H1 (cell line): ENCODE data around the gene TXNDC5. TPM values are rescaled to one million over a fixed set of nuclear protein-coding genes. Genes with fewer than 3 reads are reported as not detected.
A peak's percentile ranks its signal among the peaks of the same experiment; 100 is the strongest.

Source experiments
- CTCF ChIA-PET: fragments of 300-600 bp; sonication (Branson Sonifier 250); formaldehyde crosslinking; loops from one replicate; lab custom pipeline; 2021; ENCODE audit not compliant: partially characterized antibody; lab: Charles Lee
- POLR2A ChIA-PET: fragments of 300-600 bp; sonication (Branson Sonifier 250); formaldehyde crosslinking; loops from one replicate; lab custom pipeline; 2021; ENCODE audit warnings: inconsistent platforms; ENCODE audit not compliant: partially characterized antibody; lab: Charles Lee
- DNase-seq, 2 experiments: peaks; one replicate each; pipeline versions ENCODE4 v3.0.0 to v3.0.0-alpha.2; 2010 to 2022; ENCODE audit warnings: low spot score in 2 of 2, low read depth in 1 of 2, mixed read lengths in 1 of 2
- FAIRE-seq: peaks from 2 replicates; lab custom pipeline; 2011; peaks lifted over from hg19 to GRCh38; lab: Jason Lieb, UNC
- H2AFZ ChIP-seq: 2 replicates; pipeline ENCODE4 v1.8.1; 2012; ENCODE audit warnings: low read length, inconsistent platforms
- H2AK5ac ChIP-seq: 2 replicates; pipeline ENCODE4 v1.6.1; 2013; ENCODE audit warnings: low read depth, low read length
- H2BK120ac ChIP-seq: replicated peaks from 2 replicates; pipeline ENCODE3; 2013; ENCODE audit warnings: low read depth, low read length, inconsistent platforms
- H2BK12ac ChIP-seq: 2 replicates; pipeline ENCODE4 v1.6.1; 2013; ENCODE audit warnings: low read depth, low read length
- H2BK15ac ChIP-seq: 2 replicates; pipeline ENCODE4 v1.6.1; 2013; ENCODE audit warnings: low read length
- H2BK20ac ChIP-seq: 2 replicates; pipeline ENCODE4 v1.6.1; 2013; ENCODE audit warnings: low read length
- H2BK5ac ChIP-seq: 2 replicates; pipeline ENCODE4 v1.6.1; 2013; ENCODE audit warnings: low read depth, low read length
- H3K14ac ChIP-seq: 2 replicates; pipeline ENCODE4 v1.6.1; 2013; ENCODE audit warnings: inconsistent platforms; ENCODE audit not compliant: insufficient read length
- H3K18ac ChIP-seq: 2 replicates; pipeline ENCODE4 v1.6.1; 2013; ENCODE audit warnings: low read length; ENCODE audit errors: extremely low read depth
- H3K23ac ChIP-seq: 2 replicates; pipeline ENCODE4 v1.6.1; 2013; ENCODE audit warnings: inconsistent platforms; ENCODE audit not compliant: insufficient read length
- H3K23me2 ChIP-seq: 2 replicates; pipeline ENCODE4 v1.6.1; 2013; ENCODE audit warnings: low read depth, low read length
- H3K27ac ChIP-seq: 2 replicates; pipeline ENCODE4 v1.6.1; 2011; ENCODE audit warnings: low read depth, low read length, inconsistent platforms
- H3K27me3 ChIP-seq, 4 experiments: replicated peaks in 1 of 4; 1 replicate in 1 of 4; 2 replicates in 3 of 4; pipeline versions ENCODE4 v1.6.1 to v1.8.1; 2011 to 2013; ENCODE audit warnings: low read length in 3 of 4, mild to moderate bottlenecking in 3 of 4, inconsistent platforms in 2 of 4, mixed read lengths in 2 of 4, moderate library complexity in 1 of 4; ENCODE audit not compliant: control insufficient read depth in 3 of 4, insufficient read depth in 3 of 4; ENCODE audit errors: extremely low read depth in 1 of 4
- H3K36me3 ChIP-seq, 4 experiments: 2 replicates each; pipeline versions ENCODE4 v1.6.1 to v1.8.1; 2011 to 2013; ENCODE audit warnings: mild to moderate bottlenecking in 4 of 4, low read length in 3 of 4, moderate library complexity in 2 of 4, control low read depth in 1 of 4, inconsistent platforms in 1 of 4; ENCODE audit not compliant: insufficient read depth in 4 of 4, control insufficient read depth in 2 of 4
- H3K4ac ChIP-seq: replicated peaks from 2 replicates; pipeline ENCODE3; 2013; ENCODE audit warnings: low read length, low read depth, mixed read lengths, inconsistent platforms; ENCODE audit not compliant: insufficient read length
- H3K4me1 ChIP-seq, 4 experiments: replicated peaks in 1 of 4; 1 replicate in 1 of 4; 2 replicates in 3 of 4; pipeline versions ENCODE4 v1.6.1 to v1.8.1; 2011 to 2013; ENCODE audit warnings: low read length in 3 of 4, inconsistent platforms in 2 of 4, mixed read lengths in 1 of 4; ENCODE audit not compliant: insufficient read depth in 4 of 4, control insufficient read depth in 3 of 4
- H3K4me2 ChIP-seq, 2 experiments: 2 replicates each; pipeline versions ENCODE4 v1.6.1 to v1.8.1; 2011 to 2013; ENCODE audit warnings: low read depth in 2 of 2, low read length in 2 of 2, control low read depth in 1 of 2, inconsistent platforms in 1 of 2, mild to moderate bottlenecking in 1 of 2; ENCODE audit not compliant: insufficient read depth in 1 of 2
- H3K4me3 ChIP-seq, 4 experiments: fragments of 200-600, 300-600 bp in 1 of 4; sonication (generic), shearing (Covaris generic), sonication (Bioruptor Twin) in 1 of 4; 2 replicates each; pipeline versions ENCODE4 v1.5.1 to v1.8.1; 2011 to 2016; ENCODE audit warnings: low read length in 4 of 4, low read depth in 3 of 4, control low read depth in 2 of 4, inconsistent platforms in 2 of 4, mild to moderate bottlenecking in 2 of 4, mixed read lengths in 1 of 4, moderate library complexity in 1 of 4; ENCODE audit not compliant: insufficient read depth in 2 of 4; ENCODE audit errors: extremely low read depth in 1 of 4
- H3K56ac ChIP-seq: replicated peaks from 2 replicates; pipeline ENCODE3; 2013; ENCODE audit warnings: low read depth, mild to moderate bottlenecking, mixed read lengths, low read length, inconsistent platforms; ENCODE audit not compliant: insufficient read length
- H3K79me1 ChIP-seq: 2 replicates; pipeline ENCODE4 v1.6.1; 2013; ENCODE audit warnings: low read depth, low read length, control low read depth
- H3K79me2 ChIP-seq, 2 experiments: 2 replicates each; pipeline versions ENCODE4 v1.6.1 to v1.8.1; 2012 to 2013; ENCODE audit warnings: low read length in 2 of 2, mild to moderate bottlenecking in 2 of 2, inconsistent platforms in 1 of 2; ENCODE audit not compliant: insufficient read depth in 2 of 2, control insufficient read depth in 1 of 2
- H3K9ac ChIP-seq, 4 experiments: replicated peaks in 1 of 4; 1 replicate in 1 of 4; 2 replicates in 3 of 4; pipeline versions ENCODE4 v1.6.1 to v1.8.1; 2011 to 2013; ENCODE audit warnings: low read depth in 3 of 4, low read length in 3 of 4, control low read depth in 2 of 4, mild to moderate bottlenecking in 2 of 4, moderate library complexity in 2 of 4, inconsistent platforms in 1 of 4; ENCODE audit errors: extremely low read depth in 1 of 4
- H3K9me3 ChIP-seq, 2 experiments: 2 replicates each; pipeline versions ENCODE4 v1.6.1 to v1.8.1; 2012 to 2013; ENCODE audit warnings: mild to moderate bottlenecking in 2 of 2, moderate library complexity in 2 of 2, control low read depth in 1 of 2, inconsistent platforms in 1 of 2, low read depth in 1 of 2, low read length in 1 of 2, mixed read lengths in 1 of 2; ENCODE audit not compliant: insufficient read depth in 2 of 2
- H4K20me1 ChIP-seq, 2 experiments: replicated peaks in 1 of 2; 2 replicates each; pipeline versions ENCODE3 to v1.8.1; 2011 to 2013; ENCODE audit warnings: inconsistent platforms in 2 of 2, low read length in 2 of 2, mild to moderate bottlenecking in 1 of 2; ENCODE audit not compliant: insufficient read depth in 2 of 2, control insufficient read depth in 1 of 2
- H4K5ac ChIP-seq: 2 replicates; pipeline ENCODE4 v1.6.1; 2013; ENCODE audit warnings: low read length, low read depth, mixed read lengths, inconsistent platforms; ENCODE audit not compliant: insufficient read length
- H4K8ac ChIP-seq: 2 replicates; pipeline ENCODE4 v1.8.0; 2013; ENCODE audit warnings: mild to moderate bottlenecking, moderate library complexity, low read length, inconsistent platforms; ENCODE audit not compliant: insufficient read depth; ENCODE audit errors: extremely low read depth
- H4K91ac ChIP-seq: replicated peaks from 2 replicates; pipeline ENCODE3; 2013; ENCODE audit warnings: low read length, mixed read lengths, inconsistent platforms; ENCODE audit not compliant: insufficient read length
- BRCA1 ChIP-seq: IDR thresholded peaks from 2 replicates; pipeline ENCODE4 v1.6.1; 2012; ENCODE audit warnings: low read depth, low read length, improper control_type of control experiment
- CTBP2 ChIP-seq: IDR thresholded peaks from 2 replicates; pipeline ENCODE4 v1.7.0; 2011; ENCODE audit warnings: borderline replicate concordance, mild to moderate bottlenecking, moderate library complexity, mixed read lengths, low read length; ENCODE audit not compliant: insufficient read depth, insufficient read length
- EGR1 ChIP-seq: IDR thresholded peaks from 2 replicates; pipeline ENCODE4 v1.6.1; 2011; ENCODE audit warnings: low read depth, low read length, borderline replicate concordance
- POLR2A ChIP-seq, 2 experiments: IDR thresholded peaks; 1 replicate in 1 of 2; 2 replicates in 1 of 2; pipeline ENCODE4 v1.6.1; 2011; ENCODE audit warnings: low read depth in 2 of 2, low read length in 2 of 2, mild to moderate bottlenecking in 2 of 2; ENCODE audit errors: control extremely low read depth in 1 of 2
- POLR2AphosphoS5 ChIP-seq: IDR thresholded peaks from 2 replicates; pipeline ENCODE4 v1.6.1; 2011; ENCODE audit warnings: low read depth, low read length
- SIRT6 ChIP-seq: IDR thresholded peaks from one replicate; pipeline ENCODE4 v1.7.1; 2012; ENCODE audit warnings: low read length, inconsistent platforms
- WGBS, 2 experiments: shearing (Covaris generic) in 1 of 2; methylation state at CpG; one replicate each; pipeline versions ENCODE4 v1.1.6 to v1.1.7; 2013 to 2015; ENCODE audit warnings: low lambda C conversion rate in 2 of 2, mixed read lengths in 2 of 2, inconsistent platforms in 1 of 2, low coverage in 1 of 2, missing lambda C conversion rate in 1 of 2; ENCODE audit not compliant: insufficient replicate concordance in 2 of 2, insufficient coverage in 1 of 2, insufficient read length in 1 of 2; ENCODE audit errors: extremely low coverage in 1 of 2, missing lambda C conversion rate in 1 of 2; 5-methylcytosine and 5-hydroxymethylcytosine counted together
- polyA plus RNA-seq, 7 experiments: library from polyadenylated mRNA; depleted of rRNA in 3 of 7; stranded (reverse) in 5 of 7; unstranded in 2 of 7; fragments of >200 nt in 5 of 7; fragments of 200-250 nt in 2 of 7; gene quantifications; 1 replicate in 5 of 7; 2 replicates in 1 of 7; 4 replicates in 1 of 7; pipeline versions ENCODE4 v1.2.1 to v1.2.3, GENCODE V29; 2011 to 2013; ENCODE audit warnings: missing spikeins in 2 of 7, mixed read lengths in 2 of 7
- total RNA-seq: library from RNA; stranded (reverse); fragmentation: NEBNext Ultra II Directional; extraction: Animal tissue kit (Norgen Biotek cat#: 25700); gene quantifications from 2 replicates; pipeline ENCODE4 v1.2.1, GENCODE V29; 2021

Gene TXNDC5
- total and polyA plus RNA-seq, 2 of the 8 experiments (the other 6 are each of a cell fraction or from before 2014, with no cell fraction given), result 114 to 172 TPM

DNA sequence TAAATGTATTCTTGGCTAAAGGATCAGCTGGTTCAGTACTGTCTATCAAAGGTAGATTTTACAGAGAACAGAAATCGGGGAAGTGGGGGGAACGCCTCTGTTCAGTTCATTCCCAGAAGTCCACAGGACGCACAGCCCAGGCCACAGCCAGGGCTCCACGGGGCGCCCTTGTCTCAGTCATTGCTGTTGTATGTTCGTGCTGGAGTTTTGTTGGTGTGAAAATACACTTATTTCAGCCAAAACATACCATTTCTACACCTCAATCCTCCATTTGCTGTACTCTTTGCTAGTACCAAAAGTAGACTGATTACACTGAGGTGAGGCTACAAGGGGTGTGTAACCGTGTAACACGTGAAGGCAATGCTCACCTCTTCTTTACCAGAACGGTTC is 29.9 kb downstream of the TXNDC5 start:
- H2AFZ ChIP-seq, result no peak overlapping the region
- peaks cover 2 to 3% of the 10 kb centered on the region in 2 experiments for H4K20me1 ChIP-seq
- H3K27me3 ChIP-seq, result no peaks in the 10 kb centered on the region
- H3K4me1 ChIP-seq, result no peaks in the 10 kb centered on the region
- H3K79me1 ChIP-seq, result no peaks in the 10 kb centered on the region
- H2BK5ac ChIP-seq, result no peak overlapping the region
- H3K23me2 ChIP-seq, result no peaks in the 10 kb centered on the region
- H3K56ac ChIP-seq, result no peak overlapping the region
- ChIA-PET POLR2A (interaction anchor here (0.9 to 1.3 kb wide), 3 partner anchors 11 to 208 kb away, joined by 3 to 4 read pairs (median 3); no protein-coding TSS in a partner anchor), CTCF (interaction anchor here (1.0 to 2.5 kb wide), 5 partner anchors 25 to 208 kb away, joined by 3 to 8 read pairs (median 5); no protein-coding TSS in a partner anchor)
- no peak overlapping the region for H3K14ac ChIP-seq
- no peak overlapping the region for H3K4me2 ChIP-seq
- no peak for DNase-seq
- no peaks in the 10 kb centered on the region for H3K9me3 ChIP-seq
- no peaks in the 10 kb centered on the region for H3K79me2 ChIP-seq
- H2AK5ac ChIP-seq, result no peak overlapping the region
- no peak overlapping the region for H3K27ac ChIP-seq
- no peak overlapping the region for H4K5ac ChIP-seq
- no peak overlapping the region for H3K9ac ChIP-seq
- no peak overlapping the region for H2BK15ac ChIP-seq
- no peak overlapping the region for H3K18ac ChIP-seq
- FAIRE-seq, result no peak
- WGBS, 2 experiments, result 91% methylated on average over 9 of the region's 9 CpGs; no CpG with 5 or more reads in 1 of the 2 experiments
- H4K91ac ChIP-seq, result no peak overlapping the region
- H4K8ac ChIP-seq, result no peak overlapping the region
- no peak overlapping the region for H3K4me3 ChIP-seq
- no peak overlapping the region for H3K4ac ChIP-seq
- peaks cover 30 to 54% (median 48%) of the 10 kb centered on the region in 4 experiments; a peak in 7 of 8 replicates for H3K36me3 ChIP-seq
- no peak overlapping the region for H2BK120ac ChIP-seq
- no peak overlapping the region for H2BK20ac ChIP-seq
- no peak overlapping the region for H3K23ac ChIP-seq
- no peak overlapping the region for H2BK12ac ChIP-seq
- TF ChIP-seq POLR2A (IDR thresholded peaks at IDR 0.05; ENCODE audit: control extremely low read depth in 1 of 2, low read depth in 2 of 2, low read length in 2 of 2) (no peak), POLR2AphosphoS5 (0 out of 2 replicates have a peak, but pooled peaks have one; percentile 27), CTBP2 (no peak), EGR1 (no peak), BRCA1 (no peak), SIRT6 (no peak)
